Esophagus muscularis mucosa (tissue), 3 donors: ENCODE measurements around the gene CENPT.

Experiments
- CTCF ChIP-seq, 3 experiments: fragments of 200-600 bp in 2 of 3; fragments of 450-650 bp in 1 of 3; sonication (generic) in 2 of 3; IDR thresholded peaks; one replicate each; pipeline ENCODE4 v1.5.1; 2017 to 2019; ENCODE audit warnings: antibody characterized with exemption in 3 of 3, mild to moderate bottlenecking in 2 of 3, moderate library complexity in 1 of 3
- EP300 ChIP-seq: sonication (generic); formaldehyde crosslinking; IDR thresholded peaks from one replicate; pipeline ENCODE4 v1.6.1; 2017; ENCODE audit warnings: antibody characterized with exemption

- TF ChIP-seq EP300 (no peak), CTCF (IDR thresholded peaks at IDR 0.05) (no peak)
Observed at GRCh38 chr16:67892375-67892774, 44.9 kb upstream of the CENPT start.
